DOHH2 (cell line): ENCODE measurements around the gene RUNDC1.

Experiments used
- H3F3A ChIP-seq: fragments of 200-600 bp; sonication (generic), shearing (Covaris generic); 2 replicates; pipeline ENCODE4 v1.6.0; 2016; ENCODE audit warnings: antibody characterized with exemption, mild to moderate bottlenecking; ENCODE audit not compliant: control insufficient read depth, insufficient read depth
- H3K27ac ChIP-seq: fragments of 200-600 bp; sonication (generic); 2 replicates; pipeline ENCODE4 v1.5.1; 2014; ENCODE audit warnings: low read depth, mild to moderate bottlenecking, low read length, moderate library complexity
- H3K27me3 ChIP-seq: fragments of 200-600 bp; sonication (generic); 2 replicates; pipeline ENCODE4 v1.6.1; 2014; ENCODE audit warnings: mild to moderate bottlenecking, low read length, mixed read lengths; ENCODE audit not compliant: control insufficient read depth
- H3K36me3 ChIP-seq: fragments of 200-600 bp; sonication (generic); 2 replicates; pipeline ENCODE4 v1.6.1; 2014; ENCODE audit warnings: mild to moderate bottlenecking, low read length, moderate library complexity, mixed read lengths; ENCODE audit not compliant: control insufficient read depth
- H3K4me1 ChIP-seq: fragments of 200-600 bp; sonication (generic); 2 replicates; pipeline ENCODE4 v1.6.1; 2014; ENCODE audit warnings: mild to moderate bottlenecking, low read length, mixed read lengths; ENCODE audit not compliant: control insufficient read depth
- H3K4me2 ChIP-seq: fragments of 200-600 bp; sonication (generic); 2 replicates; pipeline ENCODE4 v1.6.0; 2014; ENCODE audit warnings: mild to moderate bottlenecking, low read length, moderate library complexity
- H3K4me3 ChIP-seq: fragments of 200-600 bp; sonication (generic); 2 replicates; pipeline ENCODE4 v1.5.1; 2014; ENCODE audit warnings: mild to moderate bottlenecking, low read length, mixed read lengths
- H3K79me2 ChIP-seq: fragments of 200-600 bp; sonication (generic); 2 replicates; pipeline ENCODE4 v1.6.1; 2014; ENCODE audit warnings: mild to moderate bottlenecking, low read length, mixed read lengths; ENCODE audit not compliant: control insufficient read depth
- H3K9me2 ChIP-seq: fragments of 200-600 bp; sonication (generic); replicated peaks from 2 replicates; pipeline ENCODE4 v1.6.1; 2014; ENCODE audit warnings: mild to moderate bottlenecking, low read length, mixed read lengths; ENCODE audit not compliant: control insufficient read depth
- H3K9me3 ChIP-seq: fragments of 200-600 bp; sonication (generic); 2 replicates; pipeline ENCODE4 v1.6.1; 2014; ENCODE audit warnings: antibody characterized with exemption, low read length, mixed read lengths; ENCODE audit not compliant: control insufficient read depth, insufficient read depth
- H4K20me1 ChIP-seq: fragments of 200-600 bp; sonication (generic); 2 replicates; pipeline ENCODE4 v1.6.0; 2014; ENCODE audit warnings: low read depth, mild to moderate bottlenecking, antibody characterized with exemption, low read length, moderate library complexity; ENCODE audit not compliant: control insufficient read depth, insufficient read depth
- EZH2phosphoT487 ChIP-seq: fragments of 200-600 bp; sonication (generic); IDR thresholded peaks from 2 replicates; pipeline ENCODE4 v1.6.1; 2017; ENCODE audit warnings: borderline replicate concordance, mild to moderate bottlenecking, antibody characterized with exemption, low read length, moderate library complexity, mixed read lengths
- TF ChIP-seq, protein P1 (sequence below): fragments of 200-600 bp; sonication (generic); IDR thresholded peaks from one replicate; pipeline ENCODE4 v1.5.1; 2014; ENCODE audit warnings: antibody characterized with exemption, mild to moderate bottlenecking, low read depth, low read length; ENCODE audit not compliant: poor library complexity, severe bottlenecking

The RUNDC1 gene

DNA sequence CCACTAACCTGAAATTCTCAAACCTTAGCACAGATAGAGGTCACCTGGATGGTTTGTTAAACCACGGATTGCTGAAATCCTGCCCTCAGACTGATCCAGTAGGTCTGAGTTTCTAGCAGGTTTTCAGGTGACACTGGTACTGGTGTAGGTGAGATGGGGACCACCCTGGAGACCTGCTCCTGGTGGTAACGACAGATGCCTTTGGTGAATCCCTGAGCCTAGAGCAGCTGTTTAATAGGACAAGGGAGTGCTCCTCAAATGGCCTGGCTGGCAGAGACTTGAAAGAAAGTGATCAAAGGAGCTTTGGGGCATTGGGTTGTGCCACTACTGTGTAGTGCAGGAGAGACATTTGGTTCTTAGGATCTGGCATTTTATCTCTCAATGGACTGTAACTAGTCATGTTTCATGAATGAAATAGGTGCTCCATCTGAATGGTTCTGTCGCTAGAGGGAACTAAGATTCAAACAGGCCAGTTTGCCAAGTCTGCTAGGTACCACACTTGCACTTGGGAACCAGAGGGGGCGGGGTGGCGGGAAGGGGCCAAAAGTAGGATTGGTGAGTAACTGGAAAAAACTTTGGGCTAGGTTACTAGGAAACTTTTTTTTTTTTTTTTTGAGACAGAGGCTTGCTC is 23.3 kb downstream of the RUNDC1 start:
- Histone ChIP-seq H4K20me1 (peaks cover 14% of the 10 kb centered on the region), H3K4me1 (peaks cover 23% of the 10 kb centered on the region), H3K27ac (no peak overlapping the region), H3K9me3 (no peaks in the 10 kb centered on the region), H3F3A (peaks cover 57% of the 10 kb centered on the region), H3K79me2 (peaks cover 21% of the 10 kb centered on the region), H3K27me3 (no peaks in the 10 kb centered on the region), H3K4me3 (no peak overlapping the region), H3K4me2 (no peak overlapping the region), H3K36me3 (peaks cover 64% of the 10 kb centered on the region), H3K9me2 (no peaks in the 10 kb centered on the region)
- TF ChIP-seq, protein P1, sequence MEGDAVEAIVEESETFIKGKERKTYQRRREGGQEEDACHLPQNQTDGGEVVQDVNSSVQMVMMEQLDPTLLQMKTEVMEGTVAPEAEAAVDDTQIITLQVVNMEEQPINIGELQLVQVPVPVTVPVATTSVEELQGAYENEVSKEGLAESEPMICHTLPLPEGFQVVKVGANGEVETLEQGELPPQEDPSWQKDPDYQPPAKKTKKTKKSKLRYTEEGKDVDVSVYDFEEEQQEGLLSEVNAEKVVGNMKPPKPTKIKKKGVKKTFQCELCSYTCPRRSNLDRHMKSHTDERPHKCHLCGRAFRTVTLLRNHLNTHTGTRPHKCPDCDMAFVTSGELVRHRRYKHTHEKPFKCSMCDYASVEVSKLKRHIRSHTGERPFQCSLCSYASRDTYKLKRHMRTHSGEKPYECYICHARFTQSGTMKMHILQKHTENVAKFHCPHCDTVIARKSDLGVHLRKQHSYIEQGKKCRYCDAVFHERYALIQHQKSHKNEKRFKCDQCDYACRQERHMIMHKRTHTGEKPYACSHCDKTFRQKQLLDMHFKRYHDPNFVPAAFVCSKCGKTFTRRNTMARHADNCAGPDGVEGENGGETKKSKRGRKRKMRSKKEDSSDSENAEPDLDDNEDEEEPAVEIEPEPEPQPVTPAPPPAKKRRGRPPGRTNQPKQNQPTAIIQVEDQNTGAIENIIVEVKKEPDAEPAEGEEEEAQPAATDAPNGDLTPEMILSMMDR, result no peak
- no peak for TF ChIP-seq EZH2phosphoT487

DNA sequence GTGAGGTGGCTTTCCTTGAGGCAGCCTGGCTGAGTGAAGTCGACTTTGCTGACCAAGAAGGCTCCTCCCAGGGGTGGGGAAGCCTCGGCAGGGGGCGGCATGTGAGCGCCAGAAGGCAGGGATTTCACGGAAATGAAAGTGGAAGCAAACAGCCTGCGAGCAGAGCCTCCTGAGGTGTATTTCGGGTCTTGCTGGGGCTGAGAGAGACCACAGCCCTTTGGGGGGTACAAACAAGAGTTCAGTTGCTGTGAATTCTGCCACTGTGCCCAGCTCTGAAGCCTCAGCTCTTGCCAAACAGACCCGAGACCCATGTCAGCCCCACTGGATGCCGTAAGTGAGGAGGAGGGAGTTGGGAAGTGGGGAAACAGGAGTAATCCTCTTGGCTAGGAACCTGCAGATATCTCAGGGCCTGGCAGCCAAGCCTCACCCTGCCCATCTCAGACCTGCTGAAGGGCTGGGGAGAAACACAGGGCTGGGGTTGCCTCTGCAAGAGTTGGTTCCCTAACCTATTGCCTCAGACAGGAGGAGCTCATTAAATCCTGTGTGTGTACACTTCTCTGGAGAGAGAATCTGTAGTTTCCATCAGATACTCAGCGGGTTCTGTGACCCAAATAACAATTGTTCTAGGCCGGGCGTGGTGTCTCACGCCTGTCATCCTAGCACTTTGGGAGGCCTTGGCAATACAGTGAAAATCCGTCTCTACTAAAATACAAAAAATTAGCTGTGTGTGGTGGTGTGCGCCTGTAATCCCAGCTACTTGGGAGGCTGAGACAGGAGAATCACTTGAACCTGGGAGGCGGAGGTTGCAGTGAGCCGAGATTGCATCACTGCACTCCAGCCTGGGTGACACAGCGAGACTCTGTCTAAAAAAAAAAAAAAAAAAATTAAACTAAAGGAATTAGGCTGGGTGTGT is 26.5 kb downstream of the RUNDC1 start, which contains the start of gene IFI35:
Gene IFI35 (plus strand): TSS at position 146 of the 913 bp plus-strand sequence. CDS start 164 bp downstream, at position 310.
- H3K79me2 ChIP-seq, result no peaks in the 10 kb centered on the region
- H3K4me1 ChIP-seq, result peaks cover 11% of the 10 kb centered on the region
- H4K20me1 ChIP-seq, result no peaks in the 10 kb centered on the region
- H3K36me3 ChIP-seq, result peaks cover 32% of the 10 kb centered on the region
- H3K27ac ChIP-seq, result peak within 1 kb of the TSS; percentile 38
- no peaks in the 10 kb centered on the region for H3K9me3 ChIP-seq
- no peaks in the 10 kb centered on the region for H3K9me2 ChIP-seq
- H3F3A ChIP-seq, result peaks cover 31% of the 10 kb centered on the region
- TF ChIP-seq, protein P1, result peak; percentile 59
- no peak for TF ChIP-seq EZH2phosphoT487
- H3K27me3 ChIP-seq, result no peaks in the 10 kb centered on the region
- H3K4me3 ChIP-seq, result peak within 1 kb of the TSS; percentile 67
- H3K4me2 ChIP-seq, result peak within 1 kb of the TSS; percentile 82

DNA sequence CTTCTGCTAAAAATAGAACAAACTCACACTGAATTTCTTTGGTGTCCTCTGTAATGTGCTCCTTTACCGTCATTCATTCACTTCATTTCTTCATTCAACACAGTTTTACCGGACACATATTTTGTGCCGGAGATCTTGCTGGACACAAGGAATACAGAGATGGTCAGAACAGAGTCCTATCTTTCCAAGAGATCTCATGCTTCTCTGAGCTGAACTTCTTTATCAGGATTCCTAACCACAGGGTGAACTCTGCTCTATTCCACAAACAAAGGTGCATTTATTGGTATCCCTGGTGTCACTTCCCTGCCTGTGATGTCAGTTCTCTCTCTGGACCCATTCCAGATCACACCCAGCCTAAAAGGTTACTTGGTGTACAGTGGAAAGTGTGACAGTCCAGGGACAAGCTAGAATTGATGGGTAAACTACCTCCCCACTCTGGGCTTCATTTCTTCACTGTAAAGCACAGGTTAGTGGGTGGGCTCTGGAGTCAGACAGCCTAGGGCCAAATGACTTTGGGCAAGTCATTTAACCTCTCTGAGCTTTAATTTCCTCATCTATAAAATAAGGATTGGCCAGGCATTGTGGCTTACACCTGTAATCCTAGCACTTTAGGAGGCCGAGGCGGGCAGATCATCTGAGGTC is 30.4 kb downstream of the RUNDC1 start:
- no peak overlapping the region for H3K4me3 ChIP-seq
- TF ChIP-seq EZH2phosphoT487, result no peak
- TF ChIP-seq, protein P1, result no peak

More for the DNA sequence above, 30.4 kb downstream of the RUNDC1 start:
- no peaks in the 10 kb centered on the region for H3K9me3 ChIP-seq
- H3F3A ChIP-seq, result peaks cover 7% of the 10 kb centered on the region; the same call in 1 of the 2 replicates
- peaks cover 7% of the 10 kb centered on the region for H3K36me3 ChIP-seq
- no peaks in the 10 kb centered on the region for H3K79me2 ChIP-seq
- H3K27me3 ChIP-seq, result no peaks in the 10 kb centered on the region
- no peak overlapping the region for H3K27ac ChIP-seq
- no peaks in the 10 kb centered on the region for H3K9me2 ChIP-seq
- H4K20me1 ChIP-seq, result no peaks in the 10 kb centered on the region
- H3K4me2 ChIP-seq, result no peak overlapping the region
- H3K4me1 ChIP-seq, result peaks cover 11% of the 10 kb centered on the region
